ENCODE results near the gene TUBB1.

DNA sequence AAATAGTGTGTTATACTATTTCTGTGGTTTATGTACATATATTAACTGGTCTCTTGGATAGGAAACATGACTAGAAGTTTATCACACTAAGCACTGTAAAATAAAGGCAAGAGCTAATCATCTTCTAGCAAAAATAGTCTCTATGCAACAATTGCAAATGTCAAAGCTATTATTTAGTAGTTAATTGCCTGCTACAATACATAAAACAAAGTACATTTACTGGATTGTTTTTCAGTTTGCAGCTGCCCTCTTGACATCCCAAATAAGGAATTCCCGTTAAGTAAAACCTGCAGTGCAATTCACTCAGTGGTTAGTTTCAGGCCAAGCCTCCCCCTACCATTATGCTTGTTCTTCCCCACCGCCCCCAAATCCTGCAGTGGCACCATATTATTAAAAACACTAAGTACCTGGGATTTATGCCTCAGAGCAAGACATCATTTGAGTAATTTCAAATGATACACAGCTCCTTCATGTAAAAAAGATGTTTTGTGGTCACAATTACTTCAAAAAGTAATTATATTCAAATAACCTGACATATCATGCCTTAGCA is 14.5 kb downstream of the TUBB1 start:
- TF ChIP-seq, protein P1, sequence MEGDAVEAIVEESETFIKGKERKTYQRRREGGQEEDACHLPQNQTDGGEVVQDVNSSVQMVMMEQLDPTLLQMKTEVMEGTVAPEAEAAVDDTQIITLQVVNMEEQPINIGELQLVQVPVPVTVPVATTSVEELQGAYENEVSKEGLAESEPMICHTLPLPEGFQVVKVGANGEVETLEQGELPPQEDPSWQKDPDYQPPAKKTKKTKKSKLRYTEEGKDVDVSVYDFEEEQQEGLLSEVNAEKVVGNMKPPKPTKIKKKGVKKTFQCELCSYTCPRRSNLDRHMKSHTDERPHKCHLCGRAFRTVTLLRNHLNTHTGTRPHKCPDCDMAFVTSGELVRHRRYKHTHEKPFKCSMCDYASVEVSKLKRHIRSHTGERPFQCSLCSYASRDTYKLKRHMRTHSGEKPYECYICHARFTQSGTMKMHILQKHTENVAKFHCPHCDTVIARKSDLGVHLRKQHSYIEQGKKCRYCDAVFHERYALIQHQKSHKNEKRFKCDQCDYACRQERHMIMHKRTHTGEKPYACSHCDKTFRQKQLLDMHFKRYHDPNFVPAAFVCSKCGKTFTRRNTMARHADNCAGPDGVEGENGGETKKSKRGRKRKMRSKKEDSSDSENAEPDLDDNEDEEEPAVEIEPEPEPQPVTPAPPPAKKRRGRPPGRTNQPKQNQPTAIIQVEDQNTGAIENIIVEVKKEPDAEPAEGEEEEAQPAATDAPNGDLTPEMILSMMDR (IDR thresholded peaks at IDR 0.05): no peak
- no peak for TF ChIP-seq EZH2 (IDR thresholded peaks at IDR 0.05; ENCODE audit: borderline replicate concordance, insufficient read depth, low read depth, low read length, poor library complexity, severe bottlenecking)
